HG03108 (cell line): ENCODE data around the gene ANKDD1B.

Source experiments
- ATAC-seq: cut with Tn5 transposase; IDR thresholded peaks from one replicate; pipeline ENCODE4 v1.9.1; 2021; ENCODE audit warnings: moderate library complexity; ENCODE audit not compliant: unreplicated experiment

ANKDD1B gene

DNA sequence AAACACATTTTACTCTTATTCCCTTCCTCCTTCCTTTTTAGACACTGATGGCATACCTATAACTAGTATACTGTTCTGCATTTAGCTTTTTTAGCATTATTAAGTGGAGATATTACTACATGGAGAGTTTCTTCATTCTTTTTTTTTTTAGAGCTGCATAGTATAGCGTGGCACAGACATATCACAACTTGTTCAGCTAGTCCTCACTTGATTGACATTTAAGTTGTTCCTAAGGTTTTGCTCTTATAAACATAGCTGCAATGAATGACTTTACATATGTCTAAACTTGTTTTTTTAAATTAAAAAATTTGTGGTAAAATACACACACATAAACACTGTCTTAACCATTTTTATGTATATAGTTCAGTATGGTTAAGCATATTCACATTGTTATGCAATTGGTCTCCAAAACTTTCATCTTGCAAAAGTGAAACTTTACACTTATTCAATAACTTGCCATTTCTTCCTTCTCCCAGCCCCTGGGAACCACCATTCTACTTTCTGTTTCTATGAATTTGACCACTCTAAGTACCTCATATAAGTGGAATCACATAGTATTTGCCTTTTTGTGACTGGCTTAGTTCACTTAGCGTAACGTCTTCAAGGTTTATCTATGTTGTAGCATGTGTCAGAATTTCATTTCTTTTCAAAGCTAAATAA lies 48.7 kb downstream of the ANKDD1B start:
- ATAC-seq = no peak

- no peak for ATAC-seq
Observed at GRCh38 chr5:75660678-75661465, 49.6 kb downstream of the ANKDD1B start.

DNA sequence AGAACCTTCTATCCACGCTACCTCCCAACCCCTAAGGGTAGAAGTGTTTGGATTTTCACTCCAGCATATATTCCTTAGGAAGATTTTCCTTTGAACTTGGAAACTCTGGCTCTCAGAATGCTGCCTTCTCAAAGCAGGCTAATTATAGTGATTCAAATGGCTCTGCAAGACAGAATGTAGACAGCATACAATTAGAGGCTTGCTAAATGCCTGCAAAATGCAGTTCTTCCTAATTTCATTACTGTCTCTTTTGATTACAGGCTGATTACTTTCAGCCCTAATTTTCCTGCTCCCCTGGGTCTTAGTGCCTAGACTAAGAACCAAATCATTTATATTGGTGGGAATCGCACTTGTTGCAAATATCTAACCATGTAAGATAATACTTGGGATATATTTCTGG lies 50.8 kb downstream of the ANKDD1B start:
- no peak for ATAC-seq

DNA sequence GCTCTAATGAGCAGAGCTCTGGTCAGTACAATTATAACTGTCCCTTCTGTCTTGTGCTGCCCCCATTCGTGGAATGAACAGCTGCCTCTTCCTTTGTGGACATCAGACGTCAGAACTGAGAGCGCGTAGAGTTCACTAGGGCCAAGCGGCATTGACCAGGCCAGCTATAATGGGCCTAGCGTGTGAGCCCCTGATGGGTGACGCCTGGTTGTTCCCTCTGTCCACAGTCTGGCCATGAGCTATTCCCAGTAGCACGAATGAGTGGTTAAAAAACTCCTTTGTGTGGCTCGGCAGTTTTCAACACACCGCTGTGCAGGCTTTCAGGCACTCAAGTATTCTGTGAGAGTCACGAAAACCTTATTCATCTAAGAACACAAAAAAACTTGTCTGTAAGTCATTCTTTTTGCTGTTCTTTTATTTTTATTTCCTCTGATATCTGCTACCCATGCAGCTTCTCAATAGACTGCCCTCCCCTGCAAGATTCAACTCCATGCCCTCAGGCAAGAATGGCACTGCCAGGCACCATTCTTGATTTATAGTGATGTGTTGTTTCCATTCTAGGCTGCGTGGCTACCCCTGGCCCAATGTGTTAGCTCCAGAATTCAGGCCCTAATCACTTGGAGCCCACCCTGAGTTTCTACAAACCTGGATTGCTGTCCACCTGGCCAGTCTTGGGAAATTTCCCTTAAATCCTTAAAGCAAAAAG lies 52.5 kb downstream of the ANKDD1B start:
- no peak for ATAC-seq

GRCh38 chr5:75664979-75665378 lies 53.7 kb downstream of the ANKDD1B start:
- no peak for ATAC-seq

GRCh38 chr5:75666801-75667200 lies 55.5 kb downstream of the ANKDD1B start:
- no peak for ATAC-seq

GRCh38 chr5:75667586-75667985 lies 56.3 kb downstream of the ANKDD1B start:
- ATAC-seq = no peak

- ATAC-seq = peak; percentile 5
Observed at GRCh38 chr5:75668445-75668844, 57.2 kb downstream of the ANKDD1B start.

GRCh38 chr5:75668977-75669689 lies 57.9 kb downstream of the ANKDD1B start:
- ATAC-seq = peak; percentile 86

DNA sequence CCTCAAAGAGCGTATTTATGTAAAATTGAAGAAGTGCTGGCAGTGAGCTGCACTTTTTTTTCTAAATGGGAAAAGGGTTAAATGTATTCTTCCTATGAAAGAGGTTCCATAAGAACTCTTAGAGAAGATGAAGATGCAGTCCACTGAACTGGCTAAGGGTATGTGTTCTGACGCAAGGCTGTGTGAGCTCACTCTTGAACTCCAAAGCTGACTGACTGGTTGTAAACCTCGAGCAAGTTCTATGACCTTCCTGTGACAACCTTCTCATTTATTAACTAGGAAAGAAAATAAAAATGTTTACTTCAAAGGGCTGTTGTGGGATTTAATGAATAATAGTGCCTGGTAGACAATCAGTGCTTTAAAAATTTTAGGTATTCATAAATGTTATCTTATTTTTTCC lies 59.3 kb downstream of the ANKDD1B start:
- no peak for ATAC-seq

- ATAC-seq = no peak
Observed at GRCh38 chr5:75671506-75671905, 60.3 kb downstream of the ANKDD1B start.

DNA sequence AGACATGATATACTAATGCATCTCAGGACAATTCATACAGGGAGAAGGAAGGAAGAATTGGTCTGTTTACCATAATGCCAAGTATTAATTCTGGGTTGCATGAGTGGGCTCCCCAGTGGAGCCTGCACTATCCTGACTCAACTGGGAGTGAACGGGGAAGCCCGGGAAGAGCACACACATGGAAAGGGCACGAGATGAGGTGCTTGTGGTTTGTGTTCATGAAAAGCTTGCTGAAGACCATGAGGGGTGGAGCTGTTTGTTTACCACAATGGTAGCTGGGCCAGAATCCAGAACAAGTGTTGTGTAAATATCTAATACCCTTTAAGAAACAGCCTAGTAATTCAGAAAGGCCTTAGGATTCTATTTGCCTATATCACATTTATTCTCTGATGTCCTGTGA lies 61.4 kb downstream of the ANKDD1B start:
- ATAC-seq = no peak

DNA sequence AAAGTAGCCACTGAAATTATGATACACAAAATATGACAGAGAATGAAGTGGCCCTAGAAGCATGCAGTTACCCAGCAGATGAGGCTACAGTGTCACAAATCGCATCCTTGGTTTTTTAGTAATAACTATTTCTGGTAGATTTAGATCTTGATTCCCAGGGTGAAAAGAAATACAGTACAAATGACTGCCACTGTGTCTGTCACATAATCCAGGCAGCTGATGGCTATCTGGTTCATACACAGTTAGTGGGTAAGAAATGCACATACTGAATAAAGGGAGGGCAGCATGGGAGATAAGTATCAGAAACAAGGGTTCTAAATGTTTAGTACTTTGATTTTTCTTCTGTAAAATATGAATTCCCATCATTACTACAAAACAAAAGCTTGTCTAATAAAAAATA lies 64.5 kb downstream of the ANKDD1B start:
- no peak for ATAC-seq

- ATAC-seq = no peak
Observed at GRCh38 chr5:75677607-75678006, 66.4 kb downstream of the ANKDD1B start.

GRCh38 chr5:75678155-75678554 lies 66.9 kb downstream of the ANKDD1B start:
- no peak for ATAC-seq

DNA sequence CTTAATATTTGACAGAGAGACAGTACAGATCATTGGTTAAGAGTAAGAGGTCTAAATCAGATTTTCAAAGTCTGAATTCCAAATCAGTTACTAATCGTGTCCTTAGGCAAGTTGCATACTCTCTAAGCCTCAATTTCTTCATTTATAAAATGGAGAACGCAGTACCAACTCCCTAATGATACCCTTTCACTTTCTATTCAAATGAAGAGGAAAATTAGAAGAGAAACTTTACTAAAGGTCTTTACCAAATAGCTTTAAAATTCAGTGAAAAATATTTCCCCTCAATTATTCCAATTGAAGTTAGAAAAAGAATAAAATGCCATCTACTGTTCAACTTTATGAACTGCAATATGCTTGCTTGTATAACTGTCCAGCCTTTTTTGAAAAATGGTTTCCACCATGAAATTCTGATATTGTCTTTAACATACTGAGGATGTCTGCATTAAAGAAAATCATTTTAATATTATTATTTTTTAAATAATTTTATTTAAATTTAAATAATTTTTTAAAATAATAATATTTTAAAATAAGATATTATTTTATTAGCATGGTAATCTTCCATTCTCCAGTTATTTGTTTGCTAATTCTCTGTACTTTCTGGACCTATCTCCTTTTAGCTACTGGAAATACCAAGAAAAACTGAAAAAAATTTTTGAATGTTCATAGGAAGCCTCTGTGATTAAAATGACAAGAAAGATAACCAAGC lies 70.0 kb downstream of the ANKDD1B start:
- ATAC-seq = no peak

- ATAC-seq = no peak
Observed at GRCh38 chr5:75685141-75685540, 73.9 kb downstream of the ANKDD1B start.

DNA sequence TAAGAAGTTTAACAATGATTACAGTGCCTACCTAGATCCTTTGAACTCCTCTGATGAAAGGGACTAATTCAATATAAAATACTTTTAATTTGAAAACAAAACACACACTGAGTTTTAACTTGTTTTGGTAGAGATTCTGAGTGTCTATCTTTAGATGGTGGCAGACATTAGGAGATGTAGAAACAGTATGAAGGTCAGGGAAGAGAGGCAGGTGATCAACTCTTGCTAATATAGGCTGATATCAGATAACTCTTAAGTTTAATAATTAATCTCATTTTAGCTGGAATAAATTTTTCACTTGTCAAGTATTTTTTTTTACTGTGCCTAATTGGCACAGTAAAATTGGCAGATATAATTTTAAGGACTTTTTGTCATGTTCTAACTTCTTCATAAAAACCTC lies 75.2 kb downstream of the ANKDD1B start:
- ATAC-seq = no peak

- no peak for ATAC-seq
Observed at GRCh38 chr5:75690669-75691068, 79.4 kb downstream of the ANKDD1B start.

DNA sequence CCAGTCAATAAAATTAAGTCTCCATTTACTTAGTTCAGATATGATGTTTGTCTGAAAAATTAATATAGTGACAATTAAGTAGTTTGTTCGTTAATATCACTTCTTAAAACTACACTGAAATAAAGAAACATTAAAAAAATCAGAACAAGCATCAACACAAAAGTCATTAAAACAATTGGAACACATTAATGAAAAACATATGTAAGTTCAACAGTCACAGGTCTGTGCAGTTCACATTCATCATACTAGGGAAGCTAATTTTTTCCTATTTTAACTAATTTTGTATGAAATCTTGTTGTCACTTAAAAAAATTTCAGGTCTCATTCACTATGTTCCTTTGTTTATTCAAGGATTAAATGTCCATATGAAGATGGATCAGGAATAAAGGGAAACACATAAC lies 83.5 kb downstream of the ANKDD1B start:
- ATAC-seq = no peak
